NCI-H82 treated with DMSO at 0.1 percent for 48 hours (cell line): ENCODE results near the gene PNMA8A.
"Not testable (repeated sequence)": the region's sequence is repeated elsewhere in the genome, so short reads cannot be mapped to it uniquely, and the experiment has no call there.

ENCODE experiments used
- DNase-seq: peaks from one replicate; lab custom pipeline; 2025; ENCODE audit not compliant: unreplicated experiment; lab: John Stamatoyannopoulos, UW

PNMA8A gene

GRCh38 chr19:46470376-46470775 lies 987 bp downstream of the PNMA8A start:
- no peak for DNase-seq

- no peak for DNase-seq
Measured at GRCh38 chr19:46469541-46470185, 1.7 kb downstream of the PNMA8A start.

- DNase-seq = no peak
Measured at GRCh38 chr19:46466536-46467196, 4.7 kb downstream of the PNMA8A start.

- DNase-seq = no peak
Measured at GRCh38 chr19:46463516-46463915, 7.8 kb downstream of the PNMA8A start.

DNA sequence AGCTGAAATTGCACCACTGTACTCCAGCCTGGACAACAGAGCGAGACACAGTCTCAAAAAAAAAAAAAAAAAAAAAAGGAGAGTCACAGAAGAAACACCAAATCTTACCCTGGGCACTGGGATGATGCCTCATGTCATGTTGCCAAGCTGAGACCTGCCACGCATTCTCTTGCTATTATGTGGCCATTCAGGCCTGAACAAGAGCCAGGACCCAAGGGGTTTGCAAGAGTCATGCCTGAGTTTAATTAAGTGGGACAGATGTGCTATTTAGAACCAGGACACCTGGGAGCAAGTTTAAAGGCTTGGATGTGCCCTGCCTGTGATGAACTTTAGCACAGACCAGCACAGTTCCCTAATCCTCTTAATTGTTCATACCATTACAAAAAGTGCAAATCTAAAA lies 9.8 kb downstream of the PNMA8A start:
- DNase-seq = no peak

- no peak for DNase-seq
Measured at GRCh38 chr19:46460981-46461380, 10.4 kb downstream of the PNMA8A start.

DNA sequence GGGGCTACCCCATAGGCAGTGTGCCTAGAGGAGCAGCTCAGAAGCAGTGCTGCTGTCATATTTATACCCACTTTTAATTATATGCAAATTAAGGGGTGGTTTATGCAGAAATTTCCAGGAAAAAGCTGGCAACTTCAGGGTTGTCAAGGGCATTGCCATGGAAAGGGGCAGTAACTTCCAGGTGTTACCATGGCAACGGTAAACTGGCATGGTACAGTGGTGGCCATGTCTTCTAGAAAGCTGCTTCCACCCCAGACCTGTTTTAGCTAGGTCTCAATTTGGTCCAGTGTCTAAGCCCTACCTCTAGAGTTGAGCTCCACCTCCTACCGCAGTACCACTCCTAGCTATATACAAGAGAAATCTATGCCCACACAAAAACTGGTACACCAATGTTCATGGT lies 11.3 kb downstream of the PNMA8A start:
- no peak for DNase-seq

- no peak for DNase-seq
Measured at GRCh38 chr19:46456930-46457329, 14.4 kb downstream of the PNMA8A start.

DNA sequence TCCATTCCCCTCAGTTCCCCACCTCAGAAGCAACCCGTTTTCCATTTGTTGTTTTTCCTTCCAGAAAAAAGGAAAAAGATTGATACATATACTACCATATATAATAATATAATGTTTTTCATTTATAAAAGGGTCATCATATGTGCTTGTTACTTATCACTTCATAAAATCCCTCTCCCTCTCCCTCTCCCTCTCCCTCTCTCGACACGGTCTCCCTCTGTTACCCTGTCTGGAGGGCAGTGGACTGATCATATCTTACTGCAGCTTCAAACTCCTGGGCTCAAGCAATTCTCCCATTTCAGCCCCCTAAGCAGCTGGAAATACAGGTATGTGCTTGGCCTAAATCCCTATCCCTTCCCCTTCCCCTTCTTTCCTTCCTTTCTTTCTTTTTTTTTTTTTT lies 17.1 kb downstream of the PNMA8A start:
- DNase-seq = no peak

- no peak for DNase-seq
Measured at GRCh38 chr19:46453661-46454060, 17.7 kb downstream of the PNMA8A start.

GRCh38 chr19:46452186-46452585 lies 19.2 kb downstream of the PNMA8A start:
- no peak for DNase-seq

GRCh38 chr19:46451352-46451751 lies 20.0 kb downstream of the PNMA8A start:
- peak; percentile 31 for DNase-seq

GRCh38 chr19:46450737-46451136 lies 20.6 kb downstream of the PNMA8A start:
- no peak for DNase-seq

GRCh38 chr19:46449228-46449627 lies 22.1 kb downstream of the PNMA8A start:
- DNase-seq = no peak

DNA sequence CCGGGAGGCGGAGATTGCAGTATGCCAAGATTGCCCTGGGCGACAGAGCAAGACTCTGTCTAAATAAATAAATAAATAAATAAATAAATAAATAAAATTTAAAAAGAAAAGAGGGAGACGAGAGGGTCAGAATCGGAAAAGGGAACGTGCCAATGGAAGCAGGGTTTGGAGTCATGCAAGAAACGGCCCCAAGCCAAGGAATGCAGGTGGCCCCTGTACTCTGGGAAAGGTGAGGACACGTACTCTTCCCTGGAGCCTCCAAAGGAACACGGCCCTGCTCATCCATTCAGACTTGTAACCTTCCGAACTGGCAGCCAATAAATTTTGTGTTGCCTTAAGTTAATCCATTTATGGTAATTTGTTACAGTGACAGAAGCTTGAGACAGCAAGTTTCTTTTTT lies 22.8 kb downstream of the PNMA8A start:
- no peak for DNase-seq

- DNase-seq = no peak
Measured at GRCh38 chr19:46447824-46448223, 23.5 kb downstream of the PNMA8A start.

DNA sequence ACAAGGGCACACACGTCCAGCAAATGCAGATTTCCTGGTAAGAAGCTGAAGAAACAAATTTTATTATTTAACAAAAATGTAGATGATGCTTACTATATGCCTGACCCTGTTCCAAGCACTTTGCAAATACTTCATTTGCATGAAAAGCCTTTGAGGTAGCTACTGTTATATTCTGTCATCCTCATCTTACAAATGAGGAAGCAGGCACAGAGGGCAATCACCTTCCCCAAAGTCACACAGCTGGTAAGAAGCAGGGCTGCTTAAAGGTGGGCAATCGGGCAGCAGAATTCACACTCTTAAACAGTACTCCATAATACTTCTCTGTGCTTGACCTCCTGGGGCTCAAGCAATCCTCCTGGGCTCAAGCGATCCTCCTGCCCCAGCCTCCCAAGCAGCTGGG lies 24.4 kb downstream of the PNMA8A start:
- DNase-seq = no peak

DNA sequence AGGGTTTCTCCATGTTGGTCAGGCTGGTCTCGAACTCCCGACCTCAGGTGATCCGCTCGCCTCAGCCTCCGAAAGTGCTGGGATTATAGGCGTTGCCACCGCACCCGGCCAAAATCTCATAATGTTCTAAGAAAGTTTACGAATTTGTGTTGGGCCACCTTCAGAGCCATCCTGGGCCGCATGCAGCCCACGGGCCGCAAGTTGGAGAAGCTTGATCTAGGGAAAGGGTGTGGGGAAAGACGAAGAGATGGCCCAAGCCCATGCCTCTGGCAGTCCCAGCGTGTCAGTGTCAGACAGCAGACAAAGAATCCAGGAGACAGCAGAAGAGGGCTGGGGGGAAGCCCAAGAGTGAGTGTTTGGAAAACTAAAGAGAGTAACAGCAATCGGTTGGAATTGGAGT lies 25.3 kb downstream of the PNMA8A start:
- no peak for DNase-seq

DNA sequence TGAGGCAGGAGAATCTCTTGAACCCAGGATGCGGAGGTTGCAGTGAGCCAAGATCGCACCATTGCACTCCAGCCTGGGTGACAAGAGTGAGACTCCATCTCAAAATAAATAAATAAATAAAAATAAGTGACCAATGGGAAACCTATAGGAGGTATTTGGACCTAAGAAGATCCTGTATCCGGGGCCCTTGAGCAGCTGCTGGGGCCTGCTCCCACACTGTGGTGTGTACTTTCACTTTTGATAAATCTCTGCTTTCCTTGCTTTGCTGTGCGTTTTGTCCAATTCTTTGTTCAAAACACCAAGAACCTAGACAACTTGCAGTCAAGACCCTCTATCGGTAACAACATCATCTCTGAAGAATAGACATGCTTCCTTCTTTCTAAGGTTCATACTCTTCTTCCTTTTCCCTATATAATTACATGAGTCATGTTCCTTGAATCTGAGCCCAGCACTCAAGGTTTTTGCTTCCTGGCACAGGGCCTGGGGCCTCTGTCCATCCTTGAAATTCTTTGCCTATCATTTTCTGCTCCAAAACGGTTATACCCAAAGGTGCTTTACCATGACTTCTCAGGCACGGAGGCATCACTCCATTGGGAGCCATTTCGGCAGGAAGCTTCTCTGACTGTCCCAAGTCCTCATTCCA lies 28.4 kb downstream of the PNMA8A start:
- DNase-seq = no peak

DNA sequence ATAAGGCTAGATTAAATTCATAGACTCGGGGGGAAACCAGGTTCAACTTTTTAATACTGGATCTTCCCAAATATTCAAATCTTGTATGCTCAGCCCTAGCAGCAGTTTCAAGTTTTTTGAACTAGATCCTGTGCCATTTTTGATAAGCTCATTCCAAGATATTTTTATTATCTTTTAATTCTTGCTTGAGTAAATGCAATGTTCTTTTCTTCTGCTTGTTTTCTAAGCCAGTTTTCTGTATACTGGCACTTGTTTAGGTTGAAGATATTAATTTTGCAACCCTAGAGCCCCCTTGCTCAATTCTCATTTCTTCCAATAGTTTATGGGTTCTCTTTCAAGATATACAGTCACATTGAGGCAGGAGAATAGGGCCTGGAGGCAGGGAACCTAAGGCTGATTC lies 29.5 kb downstream of the PNMA8A start:
- no peak for DNase-seq

GRCh38 chr19:46435689-46436088 lies 35.7 kb downstream of the PNMA8A start:
- not testable (repeated sequence) for DNase-seq

DNA sequence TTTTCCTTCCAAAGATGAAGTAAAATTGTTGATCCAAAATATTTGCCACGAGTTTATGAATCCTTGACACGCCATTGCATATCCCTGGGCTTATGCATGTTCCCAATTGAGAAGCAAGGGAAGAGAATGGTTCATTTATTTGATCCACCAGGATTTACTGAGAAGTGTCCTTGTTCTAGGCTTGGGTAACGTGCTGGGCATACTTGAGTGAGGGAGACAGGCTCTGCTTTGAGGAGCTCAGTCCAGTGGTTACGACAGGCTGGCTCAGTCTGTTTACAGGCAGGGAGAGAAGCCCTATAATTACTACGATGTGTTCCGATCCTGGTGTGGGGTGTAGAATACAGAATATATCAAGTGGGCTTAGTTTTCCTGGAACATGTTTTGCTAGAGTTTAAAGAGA lies 36.4 kb downstream of the PNMA8A start:
- no peak for DNase-seq
